HG03354 (cell line): ENCODE data around the gene ASH1L.
"Not testable (repeated sequence)": the region's sequence is repeated elsewhere in the genome, so short reads cannot be mapped to it uniquely, and the experiment has no call there.

Experiments used
- ATAC-seq: cut with Tn5 transposase; IDR thresholded peaks from one replicate; pipeline ENCODE4 v1.9.1; 2021; ENCODE audit warnings: mild to moderate bottlenecking; ENCODE audit not compliant: unreplicated experiment, poor library complexity, severe bottlenecking

Gene ASH1L

DNA sequence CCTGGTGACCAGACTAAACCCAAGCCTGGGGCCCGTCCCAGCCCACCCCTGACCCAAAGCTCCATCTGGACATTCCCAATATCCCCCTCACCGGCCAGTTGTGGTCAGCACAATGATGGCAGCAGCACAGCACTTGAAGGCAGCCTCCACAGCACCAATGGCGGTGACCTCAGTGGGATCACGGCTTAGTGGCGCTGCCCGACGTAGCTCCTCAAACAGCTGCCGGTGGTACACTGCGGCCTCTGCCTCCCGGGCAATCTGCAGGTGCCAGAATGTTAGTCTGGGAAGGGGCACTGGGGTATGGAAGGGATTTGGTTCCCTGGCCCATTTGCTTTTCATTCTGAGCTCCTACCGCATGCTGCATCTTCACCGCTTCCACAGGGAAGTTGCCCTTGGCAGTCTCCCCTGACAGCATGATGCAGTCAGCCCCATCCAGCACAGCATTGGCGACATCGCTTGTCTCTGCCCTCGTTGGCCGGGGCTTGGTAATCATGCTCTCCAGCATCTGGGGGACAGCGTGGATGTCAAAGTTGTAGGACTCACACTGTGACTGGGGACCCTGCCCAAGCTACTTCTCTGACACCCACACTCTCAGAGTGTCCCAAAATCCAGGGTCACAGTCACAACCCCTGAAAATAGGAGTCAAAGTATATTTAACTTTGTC, 269.4 kb downstream of the ASH1L start:
- no peak for ATAC-seq

DNA sequence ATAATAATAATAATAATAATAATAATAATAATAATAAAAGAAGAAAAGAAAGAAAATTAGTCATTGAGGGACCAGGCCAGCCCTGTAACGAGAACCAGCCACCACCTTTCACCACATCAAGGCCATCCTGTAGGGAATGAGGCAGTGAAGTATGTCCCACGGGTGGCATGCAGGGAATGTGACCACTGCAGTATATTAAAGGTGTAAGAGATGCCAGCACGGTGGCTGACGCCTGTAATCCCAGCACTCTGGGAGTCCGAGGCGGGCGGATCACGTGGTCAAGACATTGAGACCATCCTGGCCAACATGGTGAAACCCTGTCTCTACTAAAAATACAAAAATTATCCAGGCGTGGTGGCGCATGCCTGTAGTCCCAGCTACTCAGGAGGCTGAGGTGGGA, 271.6 kb downstream of the ASH1L start:
- not testable (repeated sequence) for ATAC-seq

DNA sequence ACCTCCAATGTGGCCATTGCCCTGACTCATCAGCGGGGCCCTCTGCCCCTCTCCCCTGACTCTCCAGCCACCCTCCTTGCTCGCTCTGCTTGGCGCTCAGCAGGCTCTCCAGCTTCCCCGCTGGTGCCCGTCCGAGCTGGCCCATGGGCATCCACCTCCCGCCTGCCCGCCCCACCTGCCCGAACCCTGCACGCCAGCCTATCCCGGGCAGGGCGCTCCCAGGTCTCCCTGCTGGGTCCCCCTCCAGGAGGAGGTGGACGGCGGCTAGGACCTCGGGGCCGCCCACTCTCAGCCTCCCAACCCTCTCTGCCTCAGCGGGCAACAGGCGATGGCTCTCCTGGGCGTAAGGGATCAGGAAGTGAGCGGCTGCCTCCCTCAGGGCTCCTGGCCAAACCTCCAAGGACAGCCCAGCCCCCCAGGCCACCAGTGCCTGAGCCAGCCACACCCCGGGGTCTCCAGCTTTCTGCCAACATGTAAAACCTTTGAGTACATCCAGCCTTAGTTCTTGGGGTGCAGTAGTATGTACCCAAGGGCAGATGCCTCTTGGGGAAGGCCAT, 274.5 kb downstream of the ASH1L start:
- ATAC-seq = no peak

DNA sequence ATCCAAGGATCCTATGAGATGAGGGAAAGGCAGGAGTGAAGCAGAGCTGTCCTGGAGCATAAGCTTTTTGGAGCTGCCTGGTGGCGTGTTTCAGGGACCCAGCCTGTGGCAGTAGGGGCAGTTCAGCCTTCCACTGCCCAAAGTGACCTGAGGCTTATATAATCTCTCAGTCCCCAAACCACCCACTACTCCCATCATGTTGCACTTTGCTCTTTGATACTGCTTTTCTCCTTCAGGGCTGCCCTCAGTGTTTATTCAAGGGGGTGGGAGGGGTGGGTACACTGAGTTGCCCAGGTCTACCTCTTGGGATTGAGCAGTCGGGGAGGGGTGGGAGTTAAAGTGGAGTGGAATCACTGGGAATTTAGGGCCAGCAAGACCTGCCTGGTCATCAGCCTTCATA, 276.1 kb downstream of the ASH1L start:
- no peak for ATAC-seq

DNA sequence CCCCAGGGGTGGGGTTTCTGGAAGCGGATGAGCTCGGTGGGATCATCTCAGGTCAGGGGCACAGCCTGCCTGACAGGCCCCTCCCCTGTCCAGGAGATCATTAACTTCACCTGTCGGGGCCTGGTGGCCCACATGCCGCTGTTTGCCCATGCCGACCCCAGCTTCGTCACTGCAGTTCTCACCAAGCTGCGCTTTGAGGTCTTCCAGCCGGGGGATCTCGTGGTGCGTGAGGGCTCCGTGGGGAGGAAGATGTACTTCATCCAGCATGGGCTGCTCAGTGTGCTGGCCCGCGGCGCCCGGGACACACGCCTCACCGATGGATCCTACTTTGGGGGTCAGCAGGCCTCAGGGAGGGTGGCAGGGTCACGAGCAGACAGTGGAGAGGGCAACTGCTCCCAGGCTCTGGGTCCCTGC, 277.0 kb downstream of the ASH1L start:
- no peak for ATAC-seq
